ENCODE data around the gene WDTC1. TPM values are rescaled to one million over a fixed set of nuclear protein-coding genes. Genes with fewer than 3 reads are reported as not detected.

WDTC1 gene
- polyA plus RNA-seq, 1 donor: 30.6 TPM

DNA sequence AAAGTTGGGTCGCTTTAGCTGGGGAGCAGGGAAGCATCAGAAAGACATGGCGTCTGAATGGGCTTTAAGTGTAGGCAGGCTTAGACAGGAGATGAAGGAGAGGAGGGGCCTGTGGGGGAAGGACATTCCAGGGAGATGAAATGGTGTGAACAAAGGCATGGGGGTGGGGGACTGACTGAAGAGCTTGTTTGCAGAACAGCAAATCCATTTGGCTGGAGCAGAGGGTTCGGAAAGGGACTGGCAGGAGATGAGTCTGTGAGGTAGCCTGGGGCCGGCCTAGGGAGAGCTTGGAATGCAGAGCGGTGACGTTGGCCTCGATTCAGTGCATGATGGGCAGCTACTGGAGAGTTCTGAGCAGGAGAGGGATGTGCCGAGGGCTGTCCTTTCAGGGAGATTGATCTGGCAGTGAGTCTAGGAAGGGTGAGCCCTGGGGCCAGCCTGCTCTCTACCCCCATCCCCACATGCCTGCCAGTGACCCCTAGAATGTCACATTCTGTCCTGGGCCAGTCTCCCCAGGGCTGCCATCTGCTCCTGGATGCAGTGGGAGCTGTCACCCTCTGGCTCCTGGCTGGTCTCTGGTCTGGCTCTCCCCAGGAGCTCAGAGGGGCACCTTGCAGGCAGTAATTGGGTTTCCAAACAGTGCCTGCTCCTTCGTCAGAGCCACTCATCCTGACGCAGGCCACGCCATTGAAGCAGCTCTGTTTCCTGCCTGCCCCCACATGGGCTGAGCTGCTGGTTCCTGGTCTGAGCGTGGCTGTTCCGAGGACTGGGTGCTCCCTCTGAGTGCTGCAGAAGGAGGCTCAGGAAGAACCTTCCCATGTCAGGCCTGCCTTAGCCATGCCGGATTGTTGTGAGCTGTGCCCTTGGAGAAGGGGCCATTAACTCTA, 65.2 kb downstream of the WDTC1 start:
- no peak overlapping the region for H3K4me3 ChIP-seq (ENCODE audit: low read length)
- H3K27ac ChIP-seq (ENCODE audit: low read length): peak overlapping the region; percentile 95
- peak; percentile 55 to 65 for DNase-seq
- H3K36me3 ChIP-seq (ENCODE audit: control insufficient read depth, insufficient read depth, low read length): peaks cover 80% of the 10 kb centered on the region
- H3K27me3 ChIP-seq (ENCODE audit: control insufficient read depth, insufficient read depth, low read length): no peaks in the 10 kb centered on the region
- H3K4me1 ChIP-seq (ENCODE audit: control insufficient read depth, insufficient read depth, low read length): peaks cover 21% of the 10 kb centered on the region
- WGBS (ENCODE audit: insufficient coverage, low lambda C conversion rate): 67% methylated on average over 2 of the region's 14 CpGs
- no peaks in the 10 kb centered on the region for H3K9me3 ChIP-seq (ENCODE audit: control insufficient read depth, low read depth, low read length)

DNA sequence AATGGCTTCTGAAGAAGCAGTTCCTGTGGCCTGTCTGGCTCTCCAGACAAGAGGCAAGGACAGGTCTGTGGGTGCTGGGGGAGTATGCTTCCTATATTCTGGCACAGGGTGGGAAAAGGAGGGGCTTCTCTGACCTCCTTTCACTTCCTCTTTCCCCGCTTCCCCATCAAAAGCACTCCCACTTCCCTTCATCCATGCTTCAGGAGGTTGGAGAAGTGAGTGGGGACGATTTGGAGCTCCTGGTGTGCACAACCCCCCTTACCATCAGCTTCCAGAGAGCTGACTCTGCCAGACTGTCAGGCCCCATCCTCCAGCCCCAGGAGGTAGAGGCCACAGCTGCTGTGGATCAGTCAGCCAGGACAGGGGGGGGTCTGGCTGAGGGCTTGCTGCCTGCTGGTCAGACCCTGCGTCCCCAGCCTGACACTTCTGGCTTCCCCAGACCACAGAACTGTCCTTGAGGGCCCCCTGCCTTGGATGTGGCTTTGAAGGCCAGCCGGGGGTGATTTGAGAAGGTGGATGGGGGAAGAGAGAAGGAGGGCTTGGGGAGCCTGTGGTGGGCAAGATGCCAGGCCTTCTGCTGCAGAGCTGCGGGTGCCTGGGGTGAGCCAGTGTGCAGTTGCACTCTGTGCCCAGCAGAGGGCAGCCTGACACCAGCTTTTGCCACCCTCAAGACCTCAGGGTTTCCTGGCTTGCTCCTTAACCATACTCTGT, 66.1 kb downstream of the WDTC1 start:
- Histone ChIP-seq H3K9me3 (ENCODE audit: control insufficient read depth, low read depth, low read length) (no peaks in the 10 kb centered on the region), H3K4me1 (ENCODE audit: control insufficient read depth, insufficient read depth, low read length) (peaks cover 21% of the 10 kb centered on the region), H3K27me3 (ENCODE audit: control insufficient read depth, insufficient read depth, low read length) (no peaks in the 10 kb centered on the region), H3K27ac (ENCODE audit: low read length) (peak overlapping the region; percentile 95), H3K36me3 (ENCODE audit: control insufficient read depth, insufficient read depth, low read length) (peaks cover 80% of the 10 kb centered on the region), H3K4me3 (ENCODE audit: low read length) (no peak overlapping the region)
- WGBS (ENCODE audit: insufficient coverage, low lambda C conversion rate): no CpG with 5 or more reads among the region's 5 CpGs
- DNase-seq: peak; percentile 78 to 87

DNA sequence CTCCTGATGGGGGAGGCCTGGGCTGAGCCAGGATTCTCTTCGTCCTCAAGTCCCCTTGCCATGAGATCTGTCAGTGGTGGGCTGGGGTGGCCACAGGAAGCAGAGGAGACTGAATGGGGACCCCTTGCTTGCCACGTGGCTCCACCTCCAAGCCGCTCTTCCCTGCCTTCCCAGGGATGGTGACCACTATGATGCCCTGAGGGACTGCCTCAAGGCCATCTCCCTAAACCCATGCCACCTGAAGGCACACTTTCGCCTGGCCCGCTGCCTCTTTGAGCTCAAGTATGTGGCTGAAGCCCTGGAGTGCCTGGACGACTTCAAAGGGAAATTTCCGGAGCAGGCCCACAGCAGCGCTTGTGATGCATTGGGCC, 66.6 kb downstream of the WDTC1 start:
- Histone ChIP-seq H3K4me1 (ENCODE audit: control insufficient read depth, insufficient read depth, low read length) (peaks cover 21% of the 10 kb centered on the region), H3K36me3 (ENCODE audit: control insufficient read depth, insufficient read depth, low read length) (peaks cover 80% of the 10 kb centered on the region), H3K27me3 (ENCODE audit: control insufficient read depth, insufficient read depth, low read length) (no peaks in the 10 kb centered on the region), H3K4me3 (ENCODE audit: low read length) (no peak overlapping the region), H3K9me3 (ENCODE audit: control insufficient read depth, low read depth, low read length) (no peaks in the 10 kb centered on the region), H3K27ac (ENCODE audit: low read length) (peak overlapping the region; percentile 53)
- WGBS (ENCODE audit: insufficient coverage, low lambda C conversion rate): no CpG with 5 or more reads among the region's 8 CpGs
- no peak for DNase-seq

DNA sequence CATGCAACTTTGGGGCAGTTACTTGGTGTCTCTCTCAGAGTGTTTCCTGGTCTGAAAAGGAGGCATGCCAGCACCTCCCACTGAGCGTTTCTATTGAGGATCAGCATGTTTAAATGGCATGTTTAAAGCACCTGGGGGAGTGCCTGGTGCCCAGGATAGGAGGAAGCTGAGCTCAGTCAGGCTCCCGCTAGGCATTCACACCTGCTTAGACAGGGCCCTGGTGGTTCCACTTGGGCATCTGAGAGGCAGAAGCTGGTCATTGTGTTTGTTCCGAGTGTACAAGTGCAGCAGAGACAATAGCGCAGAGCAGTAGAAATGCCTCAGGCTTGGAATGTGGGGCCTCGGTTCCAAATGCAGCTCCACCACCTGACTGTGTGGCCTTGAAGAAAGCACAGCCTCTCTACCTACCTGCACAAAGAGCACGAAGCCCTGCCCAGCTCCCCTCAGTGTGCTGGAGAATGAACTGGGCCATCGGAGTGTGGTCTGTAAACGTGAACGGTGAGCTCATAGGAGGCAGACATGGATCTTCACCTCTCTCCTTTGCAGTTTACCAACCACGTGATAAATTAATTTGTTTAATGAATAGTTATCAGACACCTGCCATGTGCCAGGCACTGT, 67.3 kb downstream of the WDTC1 start:
- no peak overlapping the region for H3K27ac ChIP-seq (ENCODE audit: low read length)
- H3K9me3 ChIP-seq (ENCODE audit: control insufficient read depth, low read depth, low read length): no peaks in the 10 kb centered on the region
- H3K4me3 ChIP-seq (ENCODE audit: low read length): no peak overlapping the region
- peaks cover 21% of the 10 kb centered on the region for H3K4me1 ChIP-seq (ENCODE audit: control insufficient read depth, insufficient read depth, low read length)
- H3K36me3 ChIP-seq (ENCODE audit: control insufficient read depth, insufficient read depth, low read length): peaks cover 79% of the 10 kb centered on the region
- no peaks in the 10 kb centered on the region for H3K27me3 ChIP-seq (ENCODE audit: control insufficient read depth, insufficient read depth, low read length)
- no peak for DNase-seq
- no CpG with 5 or more reads among the region's 10 CpGs for WGBS (ENCODE audit: insufficient coverage, low lambda C conversion rate)

DNA sequence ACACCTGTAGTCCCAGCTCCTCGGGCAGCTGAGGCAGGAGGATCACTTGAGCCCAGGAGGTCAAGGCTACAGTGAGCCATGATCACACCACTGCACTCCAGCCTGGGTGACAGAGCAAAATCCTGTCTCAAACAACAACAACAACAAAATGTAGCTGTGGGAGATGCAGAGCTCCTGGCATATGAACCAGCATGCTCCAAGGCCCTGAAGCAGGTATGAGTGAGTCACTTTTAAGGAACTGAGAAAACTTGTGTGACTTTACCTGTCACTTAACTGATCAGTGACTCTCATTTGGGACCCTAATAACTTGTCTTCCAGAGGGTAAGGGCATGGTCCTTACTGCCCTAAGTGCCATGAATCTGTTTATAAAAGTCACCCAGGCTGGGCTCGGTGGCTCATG, 68.2 kb downstream of the WDTC1 start:
- Histone ChIP-seq H3K4me3 (ENCODE audit: low read length) (no peak overlapping the region), H3K36me3 (ENCODE audit: control insufficient read depth, insufficient read depth, low read length) (peaks cover 76% of the 10 kb centered on the region), H3K4me1 (ENCODE audit: control insufficient read depth, insufficient read depth, low read length) (peaks cover 21% of the 10 kb centered on the region), H3K27ac (ENCODE audit: low read length) (no peak overlapping the region), H3K9me3 (ENCODE audit: control insufficient read depth, low read depth, low read length) (no peaks in the 10 kb centered on the region), H3K27me3 (ENCODE audit: control insufficient read depth, insufficient read depth, low read length) (no peaks in the 10 kb centered on the region)
- WGBS (ENCODE audit: insufficient coverage, low lambda C conversion rate): no CpG with 5 or more reads among the region's 2 CpGs
- no peak for DNase-seq

DNA sequence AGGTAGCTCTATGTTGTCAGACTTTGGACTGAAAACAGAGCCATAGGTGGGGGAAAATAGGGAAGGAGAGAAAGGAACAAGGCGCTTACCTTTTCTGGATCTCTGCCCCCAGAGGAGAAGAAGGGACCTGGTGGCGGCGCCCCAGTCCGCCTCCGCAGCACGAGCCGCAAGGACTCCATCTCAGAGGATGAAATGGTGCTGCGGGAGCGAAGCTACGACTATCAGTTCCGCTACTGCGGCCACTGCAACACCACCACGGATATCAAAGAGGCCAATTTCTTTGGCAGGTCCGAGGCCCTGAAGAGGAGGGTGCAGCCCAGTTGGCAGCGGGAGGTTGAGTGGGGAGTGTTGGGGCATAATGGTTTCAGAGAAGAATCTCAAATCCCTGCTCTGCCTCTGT, 69.1 kb downstream of the WDTC1 start:
- H3K9me3 ChIP-seq (ENCODE audit: control insufficient read depth, low read depth, low read length): no peaks in the 10 kb centered on the region
- H3K4me3 ChIP-seq (ENCODE audit: low read length): no peak overlapping the region
- H3K27ac ChIP-seq (ENCODE audit: low read length): no peak overlapping the region
- DNase-seq: no peak
- WGBS (ENCODE audit: insufficient coverage, low lambda C conversion rate): no CpG with 5 or more reads among the region's 15 CpGs
- peaks cover 21% of the 10 kb centered on the region for H3K4me1 ChIP-seq (ENCODE audit: control insufficient read depth, insufficient read depth, low read length)
- no peaks in the 10 kb centered on the region for H3K27me3 ChIP-seq (ENCODE audit: control insufficient read depth, insufficient read depth, low read length)
- H3K36me3 ChIP-seq (ENCODE audit: control insufficient read depth, insufficient read depth, low read length): peaks cover 67% of the 10 kb centered on the region

DNA sequence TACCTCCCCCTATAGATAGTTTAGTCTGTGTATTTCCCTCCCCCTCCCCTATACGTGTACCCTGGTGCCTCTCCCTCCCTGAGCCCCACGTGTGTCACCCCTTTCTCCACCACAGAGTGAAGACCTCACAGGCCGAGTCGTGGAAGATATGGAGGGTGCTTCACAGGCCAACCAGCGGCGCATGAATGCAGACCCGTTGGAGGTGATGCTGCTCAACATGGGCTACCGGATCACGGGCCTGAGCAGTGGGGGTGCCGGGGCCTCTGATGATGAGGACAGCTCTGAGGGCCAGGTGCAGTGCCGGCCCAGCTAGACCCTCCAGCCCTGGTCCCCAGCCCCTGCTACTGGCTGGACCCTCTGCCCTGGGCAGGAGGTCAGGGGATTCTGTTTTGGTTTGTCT, 71.6 kb downstream of the WDTC1 start:
- Histone ChIP-seq H3K27me3 (ENCODE audit: control insufficient read depth, insufficient read depth, low read length) (no peaks in the 10 kb centered on the region), H3K9me3 (ENCODE audit: control insufficient read depth, low read depth, low read length) (no peaks in the 10 kb centered on the region), H3K27ac (ENCODE audit: low read length) (no peak overlapping the region), H3K36me3 (ENCODE audit: control insufficient read depth, insufficient read depth, low read length) (peaks cover 54% of the 10 kb centered on the region), H3K4me1 (ENCODE audit: control insufficient read depth, insufficient read depth, low read length) (peaks cover 3% of the 10 kb centered on the region), H3K4me3 (ENCODE audit: low read length) (no peak overlapping the region)
- no peak for DNase-seq
- WGBS (ENCODE audit: insufficient coverage, low lambda C conversion rate): no CpG with 5 or more reads among the region's 11 CpGs

DNA sequence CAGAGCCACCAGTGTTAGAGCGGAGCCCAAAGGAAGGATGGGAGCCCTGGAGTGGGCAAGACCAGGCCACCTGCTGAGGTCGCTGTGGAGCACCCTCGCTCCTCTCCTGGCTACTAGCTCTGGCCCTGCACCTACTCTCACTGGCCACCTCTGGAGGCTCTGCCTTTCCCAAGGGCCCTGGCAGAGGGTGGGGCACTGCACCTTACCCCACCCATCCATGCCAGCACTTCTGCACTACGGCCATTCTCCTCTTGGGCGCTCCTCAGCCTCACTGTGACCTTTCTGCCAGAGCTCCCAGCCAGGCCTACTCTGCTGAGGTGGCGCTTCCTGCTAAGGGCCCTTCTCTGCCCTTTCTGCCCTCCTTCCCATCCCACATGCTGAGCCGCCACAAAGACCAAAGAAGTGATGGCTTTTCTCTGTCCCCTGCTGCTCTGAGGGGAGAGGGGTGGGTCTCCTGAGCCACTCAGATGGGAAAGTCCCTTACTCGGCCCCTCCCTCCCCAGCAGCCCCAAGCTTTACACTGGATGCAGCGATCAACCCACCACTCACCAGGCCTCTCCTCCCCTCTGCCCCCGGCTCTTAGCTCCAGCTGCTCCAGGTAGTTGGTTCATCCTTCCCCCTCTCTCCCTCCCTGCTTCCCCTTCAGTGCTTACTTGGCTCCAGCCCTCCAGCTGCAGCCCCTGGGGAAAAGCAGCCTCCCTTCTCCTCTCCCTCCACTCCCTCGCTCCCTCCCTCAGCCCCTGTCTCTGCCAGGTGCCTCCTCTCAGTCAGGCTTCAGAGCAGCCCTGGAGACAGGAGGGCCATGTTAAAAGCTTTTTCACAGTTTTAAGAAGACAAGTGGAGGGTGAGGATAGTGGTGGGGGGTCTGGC, 72.7 kb downstream of the WDTC1 start:
- H3K9me3 ChIP-seq (ENCODE audit: control insufficient read depth, low read depth, low read length): no peaks in the 10 kb centered on the region
- H3K36me3 ChIP-seq (ENCODE audit: control insufficient read depth, insufficient read depth, low read length): peaks cover 43% of the 10 kb centered on the region
- H3K4me1 ChIP-seq (ENCODE audit: control insufficient read depth, insufficient read depth, low read length): no peaks in the 10 kb centered on the region
- no CpG with 5 or more reads among the region's 11 CpGs for WGBS (ENCODE audit: insufficient coverage, low lambda C conversion rate)
- DNase-seq: no peak
- no peak overlapping the region for H3K4me3 ChIP-seq (ENCODE audit: low read length)
- no peaks in the 10 kb centered on the region for H3K27me3 ChIP-seq (ENCODE audit: control insufficient read depth, insufficient read depth, low read length)
- H3K27ac ChIP-seq (ENCODE audit: low read length): no peak overlapping the region

DNA sequence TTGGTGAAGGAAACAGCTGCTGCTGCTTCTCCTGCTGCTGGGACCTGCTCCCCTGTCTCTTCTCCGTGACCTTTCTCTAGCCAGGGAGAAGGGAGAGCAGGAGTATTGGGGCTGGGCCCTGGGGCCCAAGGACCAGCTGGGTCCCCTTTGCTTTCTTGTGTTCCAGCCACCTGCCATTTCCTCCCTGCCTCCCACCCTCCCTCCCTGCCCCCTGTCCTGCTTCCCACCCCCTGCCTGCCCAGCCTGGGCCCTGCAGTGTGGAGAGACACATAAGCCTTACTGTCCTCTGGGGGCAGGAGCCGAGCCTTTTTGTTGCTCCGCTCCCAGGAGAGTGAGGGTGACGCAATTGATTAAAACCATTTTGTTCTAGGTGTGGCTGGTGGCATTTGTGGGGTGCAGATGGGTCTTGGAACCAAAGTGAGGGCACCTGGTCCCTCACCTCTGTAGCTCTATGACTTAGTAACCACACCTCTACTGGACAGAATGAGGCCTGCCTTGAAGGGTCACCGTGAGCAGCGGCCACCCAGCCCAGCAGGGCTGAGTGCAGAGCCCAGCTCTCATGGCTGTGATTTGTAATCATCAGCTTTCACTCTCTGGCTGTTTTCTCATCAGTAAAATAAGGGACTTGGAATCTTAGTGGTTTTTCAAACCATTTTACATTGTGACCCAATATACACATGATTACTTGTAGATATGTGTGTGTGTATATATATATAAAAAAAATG, 73.6 kb downstream of the WDTC1 start:
- Histone ChIP-seq H3K36me3 (ENCODE audit: control insufficient read depth, insufficient read depth, low read length) (peaks cover 38% of the 10 kb centered on the region), H3K9me3 (ENCODE audit: control insufficient read depth, low read depth, low read length) (no peaks in the 10 kb centered on the region), H3K4me1 (ENCODE audit: control insufficient read depth, insufficient read depth, low read length) (no peaks in the 10 kb centered on the region), H3K27ac (ENCODE audit: low read length) (no peak overlapping the region), H3K27me3 (ENCODE audit: control insufficient read depth, insufficient read depth, low read length) (no peaks in the 10 kb centered on the region), H3K4me3 (ENCODE audit: low read length) (no peak overlapping the region)
- no CpG with 5 or more reads among the region's 6 CpGs for WGBS (ENCODE audit: insufficient coverage, low lambda C conversion rate)
- no peak for DNase-seq
